GM19328 (cell line): ENCODE measurements around the gene XRCC3.

Source experiments
- ATAC-seq: cut with Tn5 transposase; IDR thresholded peaks from one replicate; pipeline ENCODE4 v1.9.1; 2021; ENCODE audit warnings: mild to moderate bottlenecking, moderate library complexity; ENCODE audit not compliant: unreplicated experiment

XRCC3 gene

GRCh38 chr14:103726474-103726873 is 11.2 kb upstream of the XRCC3 start:
- no peak for ATAC-seq

- ATAC-seq, result no peak
These were observed 10.6 kb upstream of the XRCC3 start for GRCh38 chr14:103725739-103726395.

- ATAC-seq, result no peak
These were observed 9.9 kb upstream of the XRCC3 start for GRCh38 chr14:103725001-103725682.

DNA sequence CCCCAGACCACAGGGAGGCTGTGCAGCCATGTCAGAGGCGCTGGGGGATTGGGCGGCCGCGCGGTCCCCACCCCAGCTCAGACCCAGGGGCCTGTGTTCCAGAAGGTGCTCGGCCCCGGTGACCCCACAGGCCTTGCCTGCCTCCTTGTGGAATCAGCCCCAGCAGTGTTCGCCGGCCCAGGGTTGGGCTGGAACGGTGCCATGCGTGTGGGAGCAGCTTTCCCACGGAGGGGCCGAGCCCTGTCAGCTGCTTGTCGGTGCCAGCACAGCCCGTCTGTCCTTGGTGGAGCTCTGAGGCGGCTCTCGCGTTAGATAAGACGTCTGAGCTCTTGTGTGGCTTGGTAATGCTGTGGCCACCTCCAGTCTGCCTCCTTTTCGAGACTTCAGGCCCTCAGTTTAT is 8.9 kb upstream of the XRCC3 start:
- no peak for ATAC-seq

GRCh38 chr14:103723748-103724081 is 8.5 kb upstream of the XRCC3 start:
- no peak for ATAC-seq

GRCh38 chr14:103721334-103722120 is 6.3 kb upstream of the XRCC3 start:
- ATAC-seq, result no peak

DNA sequence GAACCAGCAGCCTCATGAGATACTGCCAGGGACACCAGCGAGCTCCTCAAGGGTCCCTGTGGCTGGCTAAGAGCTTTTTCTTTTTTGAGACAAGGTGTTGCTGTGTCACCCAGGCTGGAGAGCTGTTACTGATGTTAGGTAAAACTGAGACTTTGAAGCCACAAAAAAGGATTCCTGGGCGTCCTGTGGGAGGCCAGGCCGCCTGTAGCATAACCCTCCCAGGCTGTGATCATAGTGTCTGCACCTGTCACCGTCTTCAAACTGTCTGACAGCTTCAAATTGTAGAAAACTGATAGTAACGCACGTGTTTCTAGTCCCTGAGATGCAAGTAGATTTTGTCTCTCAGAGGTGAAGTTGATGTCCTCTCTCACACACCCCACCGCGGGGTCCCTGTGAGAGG is 4.5 kb upstream of the XRCC3 start:
- no peak for ATAC-seq

DNA sequence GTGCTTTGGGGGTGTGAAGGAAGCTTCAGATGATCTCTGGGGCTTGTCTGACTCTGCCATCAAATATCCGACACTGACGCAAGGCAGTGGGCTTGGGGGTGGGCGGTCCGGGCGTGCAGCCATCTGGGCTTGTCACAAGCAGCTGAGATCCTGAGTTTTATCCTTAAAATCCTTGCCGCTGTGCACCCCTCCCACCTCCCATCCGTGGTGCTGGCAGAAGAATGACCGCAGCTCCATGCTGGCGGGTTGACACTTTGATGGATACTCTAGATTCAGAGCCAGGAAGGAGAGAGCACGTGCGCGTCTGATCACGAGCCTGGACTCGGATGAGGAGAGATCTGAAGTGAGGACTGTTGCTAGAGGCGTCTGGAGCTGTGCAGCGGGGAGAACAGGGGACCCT is 3.3 kb upstream of the XRCC3 start:
- ATAC-seq, result no peak

DNA sequence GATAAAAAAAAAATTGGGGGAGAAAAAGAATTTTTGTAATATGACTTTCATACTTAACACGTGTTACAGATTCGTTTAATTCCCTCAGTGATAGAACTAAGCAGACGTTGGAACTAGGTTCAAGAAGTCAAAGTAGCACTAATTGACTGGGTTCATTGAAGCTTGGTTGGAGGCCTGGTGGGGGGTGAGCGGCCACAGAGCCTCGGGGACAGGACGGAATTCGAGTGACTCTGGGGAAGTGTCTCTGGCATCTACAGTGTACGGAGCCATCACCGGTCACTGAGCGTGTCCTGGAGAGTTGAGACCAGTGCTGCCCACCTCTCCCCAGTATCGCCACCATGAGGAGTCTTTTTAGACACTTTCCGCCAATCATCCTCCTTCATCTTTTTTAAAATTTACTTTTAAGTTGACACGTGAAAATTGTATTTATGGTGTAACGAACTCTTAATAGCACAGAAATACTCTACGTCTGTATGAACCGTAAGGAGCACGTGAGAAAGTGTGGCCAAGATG is 1.7 kb upstream of the XRCC3 start:
- ATAC-seq, result no peak

GRCh38 chr14:103716091-103716801 is 995 bp upstream of the XRCC3 start:
- ATAC-seq, result no peak

- ATAC-seq, result no peak
These were observed 1.1 kb downstream of the XRCC3 start for GRCh38 chr14:103714063-103714724.

- no peak for ATAC-seq
These were observed 1.8 kb downstream of the XRCC3 start for GRCh38 chr14:103713304-103714062.

GRCh38 chr14:103712633-103713247 is 2.5 kb downstream of the XRCC3 start:
- no peak for ATAC-seq

- no peak for ATAC-seq
These were observed 3.5 kb downstream of the XRCC3 start for GRCh38 chr14:103711516-103712431.

DNA sequence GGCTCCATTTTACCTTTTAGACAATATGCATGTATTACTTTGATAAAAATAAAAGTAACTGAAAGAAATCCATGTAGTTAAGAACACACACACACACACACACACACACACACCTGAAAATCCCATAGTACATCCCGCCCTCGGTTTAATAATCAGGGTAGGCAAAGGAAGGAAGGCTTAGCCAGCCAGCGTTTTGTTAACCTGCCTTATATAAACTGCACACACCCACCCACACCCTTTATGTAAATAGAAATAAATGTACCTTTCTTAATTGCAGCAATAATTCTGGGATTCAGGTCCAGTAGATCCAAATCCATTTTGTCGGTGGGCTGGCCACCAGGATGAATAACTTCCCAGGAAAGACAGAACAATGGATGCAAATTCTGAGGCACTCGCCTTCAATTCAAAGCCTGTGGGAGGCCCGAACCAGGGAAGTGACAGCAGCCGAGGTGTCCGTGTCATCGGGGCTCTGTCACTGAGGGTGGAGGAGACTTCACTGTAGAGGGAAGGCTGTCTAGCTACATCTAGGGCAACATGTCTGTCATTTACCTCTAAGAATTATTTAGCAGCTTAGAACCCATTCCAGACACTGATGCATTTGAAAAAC is 4.4 kb downstream of the XRCC3 start:
- no peak for ATAC-seq

- no peak for ATAC-seq
These were observed 5.4 kb downstream of the XRCC3 start for GRCh38 chr14:103709814-103710213.

GRCh38 chr14:103708750-103709187 is 6.5 kb downstream of the XRCC3 start:
- no peak for ATAC-seq
